ENCODE data around the gene GSG1L2. TPM values are rescaled to one million over a fixed set of nuclear protein-coding genes. Genes with fewer than 3 reads are reported as not detected.

Gene GSG1L2
- total RNA-seq, result not detected in 2 replicates

GRCh38 chr17:9821921-9822320, at the start of gene GSG1L2:
TSS of gene GSG1L2 (minus strand) at chr17:9822079. CDS start at chr17:9822071, 8 bp downstream.

DNA sequence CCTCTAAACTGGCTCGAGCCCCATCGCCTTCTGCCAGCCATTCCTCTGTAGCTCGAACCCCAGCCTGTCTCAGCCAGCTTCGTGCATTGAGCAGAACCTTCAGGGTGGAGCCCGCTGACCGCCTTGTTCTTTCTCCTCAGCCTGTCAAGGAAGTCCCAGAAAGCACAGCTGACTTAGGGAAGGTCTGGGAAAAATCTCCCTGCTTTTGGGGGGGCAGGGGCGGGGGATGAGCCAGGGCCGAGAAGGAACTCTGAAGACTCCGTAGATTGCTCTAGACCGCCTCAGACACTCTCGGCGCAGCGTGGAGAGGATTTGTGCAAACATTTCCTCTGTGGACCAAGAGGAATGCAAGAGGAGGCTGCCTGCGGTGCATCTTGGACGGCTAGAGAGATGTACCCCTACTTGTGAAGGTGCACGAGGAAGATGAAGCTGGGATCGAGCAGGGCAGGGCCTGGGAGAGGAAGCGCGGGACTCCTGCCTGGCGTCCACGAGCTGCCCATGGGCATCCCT, 3.8 kb upstream of the GSG1L2 start, which contains the start of gene GLP2R:
GLP2R (plus strand) TSS at position 284 of the 510 bp plus-strand sequence; CDS start at position 424, 140 bp downstream.

DNA sequence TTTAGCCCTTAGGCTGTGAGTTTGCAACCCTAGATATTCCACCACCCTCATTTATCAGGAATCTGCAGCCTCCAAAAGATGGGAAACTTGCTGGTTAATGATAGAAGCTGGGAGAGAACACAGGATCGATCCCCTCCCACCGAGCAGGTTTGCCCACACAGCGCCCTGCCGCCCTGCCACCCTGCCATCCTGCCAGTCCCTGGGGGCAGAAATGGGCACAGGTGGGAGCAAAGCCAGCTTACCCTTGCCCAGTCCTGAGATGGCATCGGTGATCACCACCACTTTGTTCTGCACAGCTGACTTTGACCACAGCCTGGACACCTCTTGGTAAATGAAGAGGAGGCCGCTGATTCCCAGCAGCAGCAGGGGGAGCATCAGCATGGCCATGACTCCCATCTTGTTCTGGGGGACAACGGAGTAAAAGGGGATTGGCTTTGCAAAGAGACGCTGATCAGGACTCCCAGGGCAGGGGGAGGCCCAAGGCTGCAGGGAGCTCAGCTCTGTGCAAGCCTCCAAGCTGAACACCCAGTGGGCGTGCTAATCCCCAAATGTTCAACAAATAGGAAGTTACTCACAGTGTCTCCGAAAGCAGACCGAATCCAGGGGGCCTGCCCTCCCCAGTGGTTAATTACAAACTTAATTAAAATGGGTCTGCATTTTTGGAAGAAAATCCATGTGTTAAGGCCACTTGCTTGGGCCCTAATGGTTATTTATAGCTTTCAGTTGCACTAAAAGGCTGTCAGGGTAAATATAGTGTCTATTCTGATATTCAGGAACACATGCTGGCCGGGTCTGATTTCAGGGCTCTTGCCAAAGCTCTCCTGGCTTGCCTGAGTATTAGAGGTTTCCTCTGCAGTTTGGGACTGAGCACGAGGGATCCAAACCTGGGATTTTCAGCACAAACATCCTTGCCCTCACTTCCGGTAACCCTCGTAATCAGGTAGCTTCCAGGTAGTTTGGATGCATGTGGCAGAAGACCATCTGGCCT, 30.7 kb downstream of the GSG1L2 start, which contains the start of gene DHRS7C:
DHRS7C (minus strand) TSS at position 704 of the 988 bp plus-strand sequence; CDS start at position 396, 308 bp downstream.

Other genes with a start within 250 kb of the GSG1L2 start
- gene STX8, start 246.3 kb downstream of the GSG1L2 start, total RNA-seq, result 42.3 and 48.0 TPM in 2 replicates
- 0.20 TPM in 2 replicates for gene CFAP52, start 245.4 kb downstream of the GSG1L2 start, total RNA-seq
- gene USP43, start 176.6 kb downstream of the GSG1L2 start, total RNA-seq, result not detected in 2 replicates
- gene DHRS7C, start 30.5 kb downstream of the GSG1L2 start, total RNA-seq, result not detected in 2 replicates
- not detected in 2 replicates for gene GLP2R, start 3.8 kb upstream of the GSG1L2 start, total RNA-seq
- gene RCVRN, start 83.2 kb upstream of the GSG1L2 start, total RNA-seq, result 0.07 TPM in 1 of 2 replicates, not detected in the other

Data from smooth muscle cell of the pulmonary artery (primary cell).